Ovary (tissue), 9 donors: ENCODE results near the gene LPAR1. TPM values are rescaled to one million over a fixed set of nuclear protein-coding genes. Genes with fewer than 3 reads are reported as not detected.

ENCODE experiments used
- DNase-seq, 5 donors: peaks; one replicate each; pipeline ENCODE4 v3.0.0-alpha.2; 2019 to 2020
- H3K27ac ChIP-seq, 2 donors: fragments of 200-600 bp; one replicate each; pipeline versions ENCODE4 v1.5.1 to v1.8.0; 2019 to 2022
- H3K27me3 ChIP-seq: fragments of 200-600 bp; one replicate; pipeline ENCODE4 v1.8.0; 2022
- H3K36me3 ChIP-seq: fragments of 200-600 bp; sonication (generic); one replicate; pipeline ENCODE4 v1.5.1; 2019
- H3K4me1 ChIP-seq: one replicate; pipeline ENCODE4 v1.8.1; 2013; ENCODE audit warnings: mild to moderate bottlenecking, moderate library complexity; ENCODE audit not compliant: insufficient read depth
- H3K4me3 ChIP-seq: fragments of 200-600 bp; sonication (generic); one replicate; pipeline ENCODE4 v1.5.1; 2017
- H3K9me3 ChIP-seq, 2 donors: fragments of 200-600 bp in 1 of 2; sonication (generic) in 1 of 2; one replicate each; pipeline versions ENCODE4 v1.5.1 to v1.8.1; 2013 to 2019; ENCODE audit warnings: mild to moderate bottlenecking in 1 of 2, moderate library complexity in 1 of 2
- CTCF ChIP-seq, 3 donors: fragments of 450-650 bp in 2 of 3; fragments of 200-600 bp in 1 of 3; IDR thresholded peaks; one replicate each; pipeline versions ENCODE4 v1.5.1 to v1.8.0; 2016 to 2022; ENCODE audit warnings: antibody characterized with exemption in 3 of 3, mild to moderate bottlenecking in 1 of 3
- EP300 ChIP-seq: sonication (generic); formaldehyde crosslinking; IDR thresholded peaks from one replicate; pipeline ENCODE4 v1.6.1; 2017; ENCODE audit warnings: antibody characterized with exemption
- POLR2A ChIP-seq: fragments of 450-650 bp; IDR thresholded peaks from one replicate; pipeline ENCODE4 v1.6.1; 2017; ENCODE audit warnings: antibody characterized with exemption, mild to moderate bottlenecking, moderate library complexity
- WGBS, 3 donors: extraction: QIAGEN DNeasy Blood & Tissue Kit in 1 of 3; methylation state at CpG; one replicate each; pipeline versions ENCODE4 v1.1.5 to v1.1.7; 2013 to 2017; 5-methylcytosine and 5-hydroxymethylcytosine counted together
- intact Hi-C, 4 donors: fragments of 100-400 bp; cut with DNase I; formaldehyde crosslinking; loops; one replicate each; pipeline versions ENCODE4 v1.11.0 to v1.15.1; 2022 to 2023
- polyA plus RNA-seq, 2 donors: library from polyadenylated mRNA; stranded (reverse); fragments of 200-250 nt in 1 of 2; fragments of 350-450 nt in 1 of 2; fragmentation: Illumina TruSeq in 1 of 2; extraction: RNeasy Lipid Tissue Mini Kit (QIAGEN cat#74804) in 1 of 2; gene quantifications; one replicate each; pipeline ENCODE4 v1.2.3, GENCODE V29; 2013 to 2014
- total RNA-seq, 7 donors: library from RNA; depleted of rRNA in 2 of 7; stranded (reverse); fragments of >200 nt in 2 of 7; fragmentation: NEBNext Ultra II Directional in 3 of 7; extraction: Animal tissue kit (Norgen Biotek cat#: 25700) in 3 of 7; gene quantifications; one replicate each; pipeline versions ENCODE4 v1.1.0 to v1.2.4, GENCODE V29; 2016 to 2023
- donor health status: DM: no; HTN: no; CAD: no; lungs with moderate emphysema.
- donor health status: DM: no; HTN: no; CAD: no.
- donor health status: Bipolar disorder and iron deficiency.
- donor health status: DM: yes; HTN: yes; CAD: no.
- donor health status: DM: no; HTN: no; CAD: no.
- donor health status: DM: yes; HTN: yes; CAD: no.

Gene LPAR1
- total and polyA plus RNA-seq, 9 donors, result 11.1 to 29.2 (median 18.4) TPM

GRCh38 chr9:111034898-111035539 lies 3.3 kb downstream of the LPAR1 start:
- TF ChIP-seq EP300 (no peak), CTCF (IDR thresholded peaks at IDR 0.05) (no peak), POLR2A (no peak)
- intact Hi-C loops, result loop anchor here in 2 of 4 donors (5.0 to 10.0 kb wide), 3 partner anchors 58 to 390 kb away; no protein-coding TSS in a partner anchor
- Histone ChIP-seq H3K4me3 (no peak overlapping the region), H3K9me3 (no peaks in the 10 kb centered on the region), H3K27me3 (no peaks in the 10 kb centered on the region), H3K4me1 (peaks cover 8% of the 10 kb centered on the region), H3K36me3 (no peaks in the 10 kb centered on the region), H3K27ac (no peak overlapping the region)
- DNase-seq, result no peak
- WGBS, 3 donors, result 84 to 89% (median 88%) methylated on average over 9 of the region's 9 CpGs

GRCh38 chr9:111034170-111034897 lies 3.9 kb downstream of the LPAR1 start:
- TF ChIP-seq CTCF (IDR thresholded peaks at IDR 0.05) (no peak), POLR2A (no peak), EP300 (no peak)
- Histone ChIP-seq H3K27ac (no peak overlapping the region), H3K27me3 (no peaks in the 10 kb centered on the region), H3K9me3 (no peaks in the 10 kb centered on the region), H3K4me1 (peaks cover 8% of the 10 kb centered on the region), H3K36me3 (no peaks in the 10 kb centered on the region), H3K4me3 (no peak overlapping the region)
- no peak for DNase-seq
- 85 to 91% (median 87%) methylated on average over 6 of the region's 6 CpGs for WGBS, 3 donors
- intact Hi-C loops, result loop anchor here in 2 of 4 donors (10.0 kb wide), 2 partner anchors 380 to 390 kb away; no protein-coding TSS in a partner anchor

DNA sequence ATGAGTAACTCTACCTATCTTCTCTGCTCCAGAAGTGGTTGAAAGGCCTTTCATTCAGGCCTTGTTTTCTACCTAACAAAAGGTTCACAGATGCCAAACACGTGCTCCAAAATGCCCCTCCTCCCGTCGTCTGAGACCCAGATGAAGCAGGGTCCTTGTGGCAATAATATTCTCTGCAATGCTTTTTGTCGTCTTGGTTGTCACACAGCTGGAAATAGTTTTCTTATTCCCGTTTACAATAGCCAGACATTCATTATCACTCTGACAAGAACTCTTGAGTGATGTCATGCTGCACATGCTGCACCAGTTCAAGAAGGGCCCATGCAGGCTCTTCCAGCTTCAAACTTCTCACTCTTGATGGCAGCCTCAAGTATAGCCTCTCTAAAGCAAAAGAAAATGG lies 7.8 kb downstream of the LPAR1 start:
- WGBS, 3 donors, result 63 to 81% (median 73%) methylated on average over 5 of the region's 5 CpGs
- H3K36me3 ChIP-seq, result no peaks in the 10 kb centered on the region
- H3K9me3 ChIP-seq, result no peaks in the 10 kb centered on the region
- intact Hi-C loops, result loop anchor here in 2 of 4 donors (10.0 kb wide), 2 partner anchors 376 to 386 kb away; no protein-coding TSS in a partner anchor
- DNase-seq, result no peak
- H3K4me1 ChIP-seq, result peaks cover 2% of the 10 kb centered on the region
- no peak overlapping the region for H3K27ac ChIP-seq
- no peak overlapping the region for H3K4me3 ChIP-seq
- TF ChIP-seq CTCF (IDR thresholded peaks at IDR 0.05) (no peak), POLR2A (no peak)
- no peaks in the 10 kb centered on the region for H3K27me3 ChIP-seq

GRCh38 chr9:111029260-111029659 lies 9.0 kb downstream of the LPAR1 start:
- intact Hi-C loops, result no loop called here
- WGBS, 3 donors, result 87 to 91% (median 90%) methylated on average over 4 of the region's 4 CpGs
- no peaks in the 10 kb centered on the region for H3K27me3 ChIP-seq
- H3K9me3 ChIP-seq, result no peaks in the 10 kb centered on the region
- TF ChIP-seq EP300 (no peak), CTCF (IDR thresholded peaks at IDR 0.05) (no peak), POLR2A (no peak)
- DNase-seq, result no peak
- no peaks in the 10 kb centered on the region for H3K4me1 ChIP-seq
- H3K36me3 ChIP-seq, result no peaks in the 10 kb centered on the region
- no peak overlapping the region for H3K4me3 ChIP-seq
- no peak overlapping the region for H3K27ac ChIP-seq
